SK-N-SH (cell line): ENCODE results near the gene SMARCC2. TPM values are rescaled to one million over a fixed set of nuclear protein-coding genes. Genes with fewer than 3 reads are reported as not detected.

Experiments used
- CTCF ChIA-PET: fragments of 300-600, 350-600 bp; formaldehyde crosslinking; extraction: SDS; loops from one replicate; lab custom pipeline; 2021; lab: Yijun Ruan, JAX
- POLR2A ChIA-PET: fragments of 350-600 bp; sonication (Branson Sonifier 250); formaldehyde crosslinking; extraction: SDS; loops from one replicate; lab custom pipeline; 2020; ENCODE audit warnings: antibody characterized with exemption, inconsistent platforms; lab: Yijun Ruan, JAX
- DNase-seq: peaks from one replicate; pipeline ENCODE4 v3.0.0; 2012
- H2AFZ ChIP-seq: fragments of 200-600 bp; sonication (generic); 2 replicates; pipeline ENCODE4 v1.8.1; 2016; ENCODE audit warnings: antibody characterized with exemption, mild to moderate bottlenecking, low read depth
- H3F3A ChIP-seq: fragments of 200-600 bp; sonication (generic); replicated peaks from 2 replicates; pipeline ENCODE3; 2016; ENCODE audit warnings: antibody characterized with exemption, mild to moderate bottlenecking; ENCODE audit not compliant: insufficient read depth
- H3K27ac ChIP-seq, 2 experiments: fragments of 200-500 bp in 1 of 2; fragments of 200-600 bp in 1 of 2; sonication (Bioruptor generic) in 1 of 2; sonication (generic), shearing (Covaris generic) in 1 of 2; 2 replicates each; pipeline versions ENCODE4 v1.5.1 to v1.6.1; 2014 to 2016; ENCODE audit warnings: low read depth in 2 of 2, inconsistent platforms in 1 of 2, low read length in 1 of 2, mild to moderate bottlenecking in 1 of 2, mixed read lengths in 1 of 2
- H3K27me3 ChIP-seq: fragments of 200-600 bp; sonication (generic), shearing (Covaris generic); 2 replicates; pipeline ENCODE4 v1.6.1; 2016; ENCODE audit warnings: mixed run types; ENCODE audit not compliant: insufficient read depth
- H3K36me3 ChIP-seq, 2 experiments: fragments of 200-500 bp in 1 of 2; fragments of 200-600 bp in 1 of 2; sonication (Bioruptor generic) in 1 of 2; sonication (generic) in 1 of 2; replicated peaks in 1 of 2; 2 replicates each; pipeline versions ENCODE3 to v1.5.1; 2014 to 2016; ENCODE audit warnings: low read length in 1 of 2, mild to moderate bottlenecking in 1 of 2; ENCODE audit not compliant: insufficient read depth in 2 of 2, control insufficient read depth in 1 of 2
- H3K4me1 ChIP-seq, 2 experiments: fragments of 200-500 bp in 1 of 2; fragments of 200-600 bp in 1 of 2; sonication (Bioruptor generic) in 1 of 2; sonication (generic), shearing (Covaris generic) in 1 of 2; 2 replicates each; pipeline versions ENCODE4 v1.5.1 to v1.6.1; 2014 to 2016; ENCODE audit warnings: low read depth in 1 of 2, low read length in 1 of 2, mixed run types in 1 of 2; ENCODE audit not compliant: insufficient read depth in 2 of 2, control insufficient read depth in 1 of 2
- H3K4me2 ChIP-seq: fragments of 200-600 bp; sonication (generic), shearing (Covaris generic); 2 replicates; pipeline ENCODE4 v1.6.1; 2017; ENCODE audit warnings: mixed run types
- H3K4me3 ChIP-seq, 2 experiments: fragments of 200-500 bp in 1 of 2; fragments of 200-600 bp in 1 of 2; sonication (Bioruptor generic) in 1 of 2; sonication (generic), shearing (Covaris generic) in 1 of 2; 2 replicates each; pipeline versions ENCODE4 v1.5.1 to v1.8.1; 2014 to 2016; ENCODE audit warnings: low read depth in 2 of 2, inconsistent platforms in 1 of 2, low read length in 1 of 2, mild to moderate bottlenecking in 1 of 2, mixed read lengths in 1 of 2, moderate library complexity in 1 of 2
- H3K79me2 ChIP-seq: fragments of 200-600 bp; sonication (generic); 2 replicates; pipeline ENCODE4 v1.8.1; 2017; ENCODE audit warnings: mild to moderate bottlenecking; ENCODE audit not compliant: insufficient read depth
- H3K9ac ChIP-seq: fragments of 200-600 bp; sonication (generic); 2 replicates; pipeline ENCODE4 v1.6.1; 2017; ENCODE audit warnings: mixed run types
- H3K9me2 ChIP-seq: fragments of 200-600 bp; sonication (generic); 2 replicates; pipeline ENCODE4 v1.6.1; 2017; ENCODE audit warnings: mixed run types
- H3K9me3 ChIP-seq: fragments of 200-600 bp; sonication (generic); 2 replicates; pipeline ENCODE4 v1.6.1; 2017; ENCODE audit warnings: mixed run types, mild to moderate bottlenecking, moderate library complexity
- H4K20me1 ChIP-seq: fragments of 200-600 bp; sonication (generic); 2 replicates; pipeline ENCODE4 v1.6.1; 2017; ENCODE audit warnings: mild to moderate bottlenecking, mixed run types; ENCODE audit not compliant: insufficient read depth
- CHD2 ChIP-seq: fragments of 150-350 bp; IDR thresholded peaks from 2 replicates; pipeline ENCODE4 v1.6.1; 2018; ENCODE audit warnings: low read length; ENCODE audit not compliant: partially characterized antibody
- CTCF ChIP-seq: fragments of 200-600 bp; sonication (generic); IDR thresholded peaks from 2 replicates; pipeline ENCODE4 v1.6.1; 2017; ENCODE audit warnings: antibody characterized with exemption, mild to moderate bottlenecking, moderate library complexity
- EP300 ChIP-seq, 2 experiments: IDR thresholded peaks; 2 replicates each; pipeline versions ENCODE4 v1.4.0 to v1.6.1; 2012; ENCODE audit warnings: borderline replicate concordance in 1 of 2, low read depth in 1 of 2, low read length in 1 of 2
- EZH2phosphoT487 ChIP-seq: fragments of 200-600 bp; sonication (generic); IDR thresholded peaks from 2 replicates; pipeline ENCODE4 v1.6.1; 2017; ENCODE audit warnings: low read depth, mixed run types, mild to moderate bottlenecking, antibody characterized with exemption, moderate library complexity, borderline replicate concordance
- GABPA ChIP-seq: IDR thresholded peaks from 2 replicates; pipeline ENCODE4 v1.4.0; 2012; ENCODE audit warnings: low read depth, mild to moderate bottlenecking
- GATA2 ChIP-seq: sonication (generic); formaldehyde crosslinking; IDR thresholded peaks from 2 replicates; pipeline ENCODE4 v1.5.0; 2020; ENCODE audit warnings: mild to moderate bottlenecking, missing genetic modification reagents
- MEF2A ChIP-seq: IDR thresholded peaks from 2 replicates; pipeline ENCODE4 v1.4.0; 2012; ENCODE audit warnings: low read depth, borderline replicate concordance
- MXI1 ChIP-seq: IDR thresholded peaks from 2 replicates; pipeline ENCODE4 v1.6.1; 2012; ENCODE audit warnings: mild to moderate bottlenecking, low read depth, low read length, improper control_type of control experiment
- POLR2AphosphoS5 ChIP-seq: IDR thresholded peaks from 2 replicates; pipeline ENCODE4 v1.6.1; 2012; ENCODE audit warnings: low read depth, low read length
- REST ChIP-seq: IDR thresholded peaks from 2 replicates; pipeline ENCODE4 v1.6.1; 2012; ENCODE audit warnings: mild to moderate bottlenecking, low read depth, low read length, moderate library complexity
- RXRA ChIP-seq: IDR thresholded peaks from 2 replicates; pipeline ENCODE4 v1.4.0; 2012; ENCODE audit warnings: low read depth, mild to moderate bottlenecking, borderline replicate concordance
- SMC3 ChIP-seq: IDR thresholded peaks from 2 replicates; pipeline ENCODE4 v1.6.1; 2012; ENCODE audit warnings: low read depth, low read length, improper control_type of control experiment
- TCF12 ChIP-seq: IDR thresholded peaks from 2 replicates; pipeline ENCODE4 v1.4.0; 2012
- USF2 ChIP-seq: fragments of 150-350 bp; IDR thresholded peaks from 2 replicates; pipeline ENCODE4 v1.6.1; 2017; ENCODE audit warnings: antibody characterized with exemption, low read length, low read depth, borderline replicate concordance
- YY1 ChIP-seq: IDR thresholded peaks from 2 replicates; pipeline ENCODE4 v1.4.0; 2012; ENCODE audit warnings: low read depth, mild to moderate bottlenecking
- WGBS: methylation state at CpG from one replicate; pipeline ENCODE4 v1.1.6; 2017; ENCODE audit warnings: low lambda C conversion rate; 5-methylcytosine and 5-hydroxymethylcytosine counted together
- polyA plus RNA-seq, 3 experiments: library from polyadenylated mRNA; depleted of rRNA; stranded (reverse); fragments of >200 nt; gene quantifications; 2 replicates each; pipeline ENCODE4 v1.2.3, GENCODE V29; 2012

Gene SMARCC2
- polyA plus RNA-seq, 1 of the 3 experiments (the other 2 are of a cell fraction), result 64.3 TPM

GRCh38 chr12:56118688-56119357 lies 70.5 kb downstream of the SMARCC2 start:
- H3K9me3 ChIP-seq, result no peaks in the 10 kb centered on the region
- H3K27me3 ChIP-seq, result no peaks in the 10 kb centered on the region
- peak overlapping the region; percentile 93 for H3K4me2 ChIP-seq
- CTCF ChIA-PET, result interaction anchor here (0.6 to 16.0 kb wide), 29 partner anchors 8 to 511 kb away, joined by 3 to 272 read pairs (median 4); partner anchors contain the start of genes ANKRD52, ERBB3, ESYT1 and MYL6
- peak overlapping the region; percentile 79 to 89 for H3K4me3 ChIP-seq
- H3K79me2 ChIP-seq, result peaks cover 47% of the 10 kb centered on the region
- 2% methylated on average over 13 of the region's 13 CpGs for WGBS
- peak overlapping the region; percentile 72 for H3K9ac ChIP-seq
- DNase-seq, result no peak
- H3K9me2 ChIP-seq, result no peaks in the 10 kb centered on the region
- peaks cover 30% of the 10 kb centered on the region for H3F3A ChIP-seq
- H3K27ac ChIP-seq, result peak overlapping the region; percentile 90 to 93
- peaks cover 10 to 28% of the 10 kb centered on the region in 2 experiments for H3K36me3 ChIP-seq
- peaks cover 3% of the 10 kb centered on the region; the same call in 1 of the 2 replicates for H4K20me1 ChIP-seq
- POLR2A ChIA-PET, result interaction anchor here (0.6 to 2.5 kb wide), 20 partner anchors 8 to 289 kb away, joined by 3 to 44 read pairs (median 4); partner anchors contain the start of genes DNAJC14, ERBB3, ESYT1 and MYL6
- TF ChIP-seq RXRA (no peak), EZH2phosphoT487 (no peak), SMC3 (no peak), USF2 (no peak), GATA2 (no peak), TCF12 (no peak), MEF2A (no peak), CHD2 (no peak), CTCF (no peak), EP300 (IDR thresholded peaks at IDR 0.05; ENCODE audit: borderline replicate concordance in 1 of 2, low read depth in 1 of 2, low read length in 1 of 2) (no peak), YY1 (no peak), GABPA (no peak), POLR2AphosphoS5 (no peak), MXI1 (no peak), REST (no peak)
- peaks cover 18 to 20% of the 10 kb centered on the region in 2 experiments; a peak in 3 of 4 replicates for H3K4me1 ChIP-seq
- H2AFZ ChIP-seq, result peak overlapping the region; percentile 23; the same call in 1 of the 2 replicates
